H1 (cell line): ENCODE results near the gene SERINC5. TPM values are rescaled to one million over a fixed set of nuclear protein-coding genes. Genes with fewer than 3 reads are reported as not detected.

ENCODE experiments used
- CTCF ChIA-PET: fragments of 300-600 bp; sonication (Branson Sonifier 250); formaldehyde crosslinking; loops from one replicate; lab custom pipeline; 2021; ENCODE audit not compliant: partially characterized antibody; lab: Charles Lee
- POLR2A ChIA-PET: fragments of 300-600 bp; sonication (Branson Sonifier 250); formaldehyde crosslinking; loops from one replicate; lab custom pipeline; 2021; ENCODE audit warnings: inconsistent platforms; ENCODE audit not compliant: partially characterized antibody; lab: Charles Lee
- DNase-seq, 2 experiments: peaks; one replicate each; pipeline versions ENCODE4 v3.0.0 to v3.0.0-alpha.2; 2010 to 2022; ENCODE audit warnings: low spot score in 2 of 2, low read depth in 1 of 2, mixed read lengths in 1 of 2
- FAIRE-seq: peaks from 2 replicates; lab custom pipeline; 2011; peaks lifted over from hg19 to GRCh38; lab: Jason Lieb, UNC
- H2AFZ ChIP-seq: 2 replicates; pipeline ENCODE4 v1.8.1; 2012; ENCODE audit warnings: low read length, inconsistent platforms
- H2AK5ac ChIP-seq: 2 replicates; pipeline ENCODE4 v1.6.1; 2013; ENCODE audit warnings: low read depth, low read length
- H2BK120ac ChIP-seq: replicated peaks from 2 replicates; pipeline ENCODE3; 2013; ENCODE audit warnings: low read depth, low read length, inconsistent platforms
- H2BK12ac ChIP-seq: 2 replicates; pipeline ENCODE4 v1.6.1; 2013; ENCODE audit warnings: low read depth, low read length
- H2BK15ac ChIP-seq: 2 replicates; pipeline ENCODE4 v1.6.1; 2013; ENCODE audit warnings: low read length
- H2BK20ac ChIP-seq: 2 replicates; pipeline ENCODE4 v1.6.1; 2013; ENCODE audit warnings: low read length
- H2BK5ac ChIP-seq: 2 replicates; pipeline ENCODE4 v1.6.1; 2013; ENCODE audit warnings: low read depth, low read length
- H3K14ac ChIP-seq: 2 replicates; pipeline ENCODE4 v1.6.1; 2013; ENCODE audit warnings: inconsistent platforms; ENCODE audit not compliant: insufficient read length
- H3K18ac ChIP-seq: 2 replicates; pipeline ENCODE4 v1.6.1; 2013; ENCODE audit warnings: low read length; ENCODE audit errors: extremely low read depth
- H3K23ac ChIP-seq: 2 replicates; pipeline ENCODE4 v1.6.1; 2013; ENCODE audit warnings: inconsistent platforms; ENCODE audit not compliant: insufficient read length
- H3K23me2 ChIP-seq: 2 replicates; pipeline ENCODE4 v1.6.1; 2013; ENCODE audit warnings: low read depth, low read length
- H3K27ac ChIP-seq: 2 replicates; pipeline ENCODE4 v1.6.1; 2011; ENCODE audit warnings: low read depth, low read length, inconsistent platforms
- H3K27me3 ChIP-seq, 4 experiments: replicated peaks in 1 of 4; 1 replicate in 1 of 4; 2 replicates in 3 of 4; pipeline versions ENCODE4 v1.6.1 to v1.8.1; 2011 to 2013; ENCODE audit warnings: low read length in 3 of 4, mild to moderate bottlenecking in 3 of 4, inconsistent platforms in 2 of 4, mixed read lengths in 2 of 4, moderate library complexity in 1 of 4; ENCODE audit not compliant: control insufficient read depth in 3 of 4, insufficient read depth in 3 of 4; ENCODE audit errors: extremely low read depth in 1 of 4
- H3K36me3 ChIP-seq, 4 experiments: 2 replicates each; pipeline versions ENCODE4 v1.6.1 to v1.8.1; 2011 to 2013; ENCODE audit warnings: mild to moderate bottlenecking in 4 of 4, low read length in 3 of 4, moderate library complexity in 2 of 4, control low read depth in 1 of 4, inconsistent platforms in 1 of 4; ENCODE audit not compliant: insufficient read depth in 4 of 4, control insufficient read depth in 2 of 4
- H3K4ac ChIP-seq: replicated peaks from 2 replicates; pipeline ENCODE3; 2013; ENCODE audit warnings: low read length, low read depth, mixed read lengths, inconsistent platforms; ENCODE audit not compliant: insufficient read length
- H3K4me1 ChIP-seq, 4 experiments: replicated peaks in 1 of 4; 1 replicate in 1 of 4; 2 replicates in 3 of 4; pipeline versions ENCODE4 v1.6.1 to v1.8.1; 2011 to 2013; ENCODE audit warnings: low read length in 3 of 4, inconsistent platforms in 2 of 4, mixed read lengths in 1 of 4; ENCODE audit not compliant: insufficient read depth in 4 of 4, control insufficient read depth in 3 of 4
- H3K4me2 ChIP-seq, 2 experiments: 2 replicates each; pipeline versions ENCODE4 v1.6.1 to v1.8.1; 2011 to 2013; ENCODE audit warnings: low read depth in 2 of 2, low read length in 2 of 2, control low read depth in 1 of 2, inconsistent platforms in 1 of 2, mild to moderate bottlenecking in 1 of 2; ENCODE audit not compliant: insufficient read depth in 1 of 2
- H3K4me3 ChIP-seq, 4 experiments: fragments of 200-600, 300-600 bp in 1 of 4; sonication (generic), shearing (Covaris generic), sonication (Bioruptor Twin) in 1 of 4; 2 replicates each; pipeline versions ENCODE4 v1.5.1 to v1.8.1; 2011 to 2016; ENCODE audit warnings: low read length in 4 of 4, low read depth in 3 of 4, control low read depth in 2 of 4, inconsistent platforms in 2 of 4, mild to moderate bottlenecking in 2 of 4, mixed read lengths in 1 of 4, moderate library complexity in 1 of 4; ENCODE audit not compliant: insufficient read depth in 2 of 4; ENCODE audit errors: extremely low read depth in 1 of 4
- H3K56ac ChIP-seq: replicated peaks from 2 replicates; pipeline ENCODE3; 2013; ENCODE audit warnings: low read depth, mild to moderate bottlenecking, mixed read lengths, low read length, inconsistent platforms; ENCODE audit not compliant: insufficient read length
- H3K79me1 ChIP-seq: 2 replicates; pipeline ENCODE4 v1.6.1; 2013; ENCODE audit warnings: low read depth, low read length, control low read depth
- H3K79me2 ChIP-seq, 2 experiments: 2 replicates each; pipeline versions ENCODE4 v1.6.1 to v1.8.1; 2012 to 2013; ENCODE audit warnings: low read length in 2 of 2, mild to moderate bottlenecking in 2 of 2, inconsistent platforms in 1 of 2; ENCODE audit not compliant: insufficient read depth in 2 of 2, control insufficient read depth in 1 of 2
- H3K9ac ChIP-seq, 4 experiments: replicated peaks in 1 of 4; 1 replicate in 1 of 4; 2 replicates in 3 of 4; pipeline versions ENCODE4 v1.6.1 to v1.8.1; 2011 to 2013; ENCODE audit warnings: low read depth in 3 of 4, low read length in 3 of 4, control low read depth in 2 of 4, mild to moderate bottlenecking in 2 of 4, moderate library complexity in 2 of 4, inconsistent platforms in 1 of 4; ENCODE audit errors: extremely low read depth in 1 of 4
- H3K9me3 ChIP-seq, 2 experiments: 2 replicates each; pipeline versions ENCODE4 v1.6.1 to v1.8.1; 2012 to 2013; ENCODE audit warnings: mild to moderate bottlenecking in 2 of 2, moderate library complexity in 2 of 2, control low read depth in 1 of 2, inconsistent platforms in 1 of 2, low read depth in 1 of 2, low read length in 1 of 2, mixed read lengths in 1 of 2; ENCODE audit not compliant: insufficient read depth in 2 of 2
- H4K20me1 ChIP-seq, 2 experiments: replicated peaks in 1 of 2; 2 replicates each; pipeline versions ENCODE3 to v1.8.1; 2011 to 2013; ENCODE audit warnings: inconsistent platforms in 2 of 2, low read length in 2 of 2, mild to moderate bottlenecking in 1 of 2; ENCODE audit not compliant: insufficient read depth in 2 of 2, control insufficient read depth in 1 of 2
- H4K5ac ChIP-seq: 2 replicates; pipeline ENCODE4 v1.6.1; 2013; ENCODE audit warnings: low read length, low read depth, mixed read lengths, inconsistent platforms; ENCODE audit not compliant: insufficient read length
- H4K8ac ChIP-seq: 2 replicates; pipeline ENCODE4 v1.8.0; 2013; ENCODE audit warnings: mild to moderate bottlenecking, moderate library complexity, low read length, inconsistent platforms; ENCODE audit not compliant: insufficient read depth; ENCODE audit errors: extremely low read depth
- H4K91ac ChIP-seq: replicated peaks from 2 replicates; pipeline ENCODE3; 2013; ENCODE audit warnings: low read length, mixed read lengths, inconsistent platforms; ENCODE audit not compliant: insufficient read length
- ASH2L ChIP-seq: fragments of 200-600, 300-600 bp; sonication (generic); IDR thresholded peaks from one replicate; pipeline ENCODE4 v1.7.1; 2017; ENCODE audit warnings: low read length
- BACH1 ChIP-seq: IDR thresholded peaks from 2 replicates; pipeline ENCODE4 v1.6.1; 2012; ENCODE audit warnings: low read length, improper control_type of control experiment
- EGR1 ChIP-seq: IDR thresholded peaks from 2 replicates; pipeline ENCODE4 v1.6.1; 2011; ENCODE audit warnings: low read depth, low read length, borderline replicate concordance
- EZH2 ChIP-seq: fragments of 200-600 bp; sonication (generic); IDR thresholded peaks from 2 replicates; pipeline ENCODE4 v1.7.1; 2012; ENCODE audit warnings: low read depth, mild to moderate bottlenecking, moderate library complexity, low read length, inconsistent platforms; ENCODE audit not compliant: severe bottlenecking
- FOSL1 ChIP-seq: IDR thresholded peaks from 2 replicates; pipeline ENCODE4 v1.6.1; 2011; ENCODE audit warnings: mild to moderate bottlenecking, low read depth, low read length, moderate library complexity; ENCODE audit not compliant: insufficient read depth
- HDAC2 ChIP-seq, 2 experiments: fragments of 300-600 bp in 1 of 2; sonication (generic) in 1 of 2; IDR thresholded peaks; 2 replicates each; pipeline ENCODE4 v1.6.1; 2011 to 2012; ENCODE audit warnings: low read depth in 2 of 2, low read length in 2 of 2, mild to moderate bottlenecking in 2 of 2, moderate library complexity in 2 of 2, borderline replicate concordance in 1 of 2, inconsistent platforms in 1 of 2
- KDM1A ChIP-seq: fragments of 200-600, 300-600 bp; sonication (generic); IDR thresholded peaks from 2 replicates; pipeline ENCODE4 v1.7.1; 2016; ENCODE audit warnings: mild to moderate bottlenecking, low read length, borderline replicate concordance
- MAX ChIP-seq: IDR thresholded peaks from 2 replicates; pipeline ENCODE4 v1.6.1; 2012; ENCODE audit warnings: inconsistent platforms
- NRF1 ChIP-seq: IDR thresholded peaks from 2 replicates; pipeline ENCODE4 v1.6.1; 2011; ENCODE audit warnings: mild to moderate bottlenecking, low read depth, low read length, improper control_type of control experiment
- PHF8 ChIP-seq: fragments of 200-600 bp; sonication (generic); conservative IDR thresholded peaks from 2 replicates; pipeline ENCODE4 v1.7.1; 2012; ENCODE audit warnings: low read depth, mild to moderate bottlenecking, inconsistent platforms, low read length, moderate library complexity
- RBBP5 ChIP-seq: IDR thresholded peaks from 2 replicates; pipeline ENCODE4 v1.7.1; 2012; ENCODE audit warnings: low read depth, mild to moderate bottlenecking, inconsistent platforms, low read length, moderate library complexity, borderline replicate concordance
- SAP30 ChIP-seq: fragments of 300-600 bp; sonication (generic); IDR thresholded peaks from 2 replicates; pipeline ENCODE4 v1.7.1; 2012; ENCODE audit warnings: low read length, moderate library complexity, mild to moderate bottlenecking, inconsistent platforms; ENCODE audit not compliant: insufficient read depth, insufficient replicate concordance
- SP1 ChIP-seq: IDR thresholded peaks from 2 replicates; pipeline ENCODE4 v1.6.1; 2011; ENCODE audit warnings: low read depth, low read length
- SP4 ChIP-seq: IDR thresholded peaks from 2 replicates; pipeline ENCODE4 v1.6.1; 2012; ENCODE audit warnings: low read length, inconsistent platforms
- WGBS, 2 experiments: shearing (Covaris generic) in 1 of 2; methylation state at CpG; one replicate each; pipeline versions ENCODE4 v1.1.6 to v1.1.7; 2013 to 2015; ENCODE audit warnings: low lambda C conversion rate in 2 of 2, mixed read lengths in 2 of 2, inconsistent platforms in 1 of 2, low coverage in 1 of 2, missing lambda C conversion rate in 1 of 2; ENCODE audit not compliant: insufficient replicate concordance in 2 of 2, insufficient coverage in 1 of 2, insufficient read length in 1 of 2; ENCODE audit errors: extremely low coverage in 1 of 2, missing lambda C conversion rate in 1 of 2; 5-methylcytosine and 5-hydroxymethylcytosine counted together
- polyA plus RNA-seq, 7 experiments: library from polyadenylated mRNA; depleted of rRNA in 3 of 7; stranded (reverse) in 5 of 7; unstranded in 2 of 7; fragments of >200 nt in 5 of 7; fragments of 200-250 nt in 2 of 7; gene quantifications; 1 replicate in 5 of 7; 2 replicates in 1 of 7; 4 replicates in 1 of 7; pipeline versions ENCODE4 v1.2.1 to v1.2.3, GENCODE V29; 2011 to 2013; ENCODE audit warnings: missing spikeins in 2 of 7, mixed read lengths in 2 of 7
- total RNA-seq: library from RNA; stranded (reverse); fragmentation: NEBNext Ultra II Directional; extraction: Animal tissue kit (Norgen Biotek cat#: 25700); gene quantifications from 2 replicates; pipeline ENCODE4 v1.2.1, GENCODE V29; 2021

Gene SERINC5
- total and polyA plus RNA-seq, 2 of the 8 experiments (the other 6 are each of a cell fraction or from before 2014, with no cell fraction given), result 32.2 to 149 TPM

GRCh38 chr5:80068775-80069174 is 187.1 kb downstream of the SERINC5 start:
- H3K18ac ChIP-seq, result no peak overlapping the region
- POLR2A ChIA-PET, result no interaction called here
- no peak overlapping the region for H4K5ac ChIP-seq
- H3K56ac ChIP-seq, result no peak overlapping the region
- no peaks in the 10 kb centered on the region for H3K23me2 ChIP-seq
- H3K9ac ChIP-seq, result no peak overlapping the region
- no peak overlapping the region for H3K4me3 ChIP-seq
- no peak overlapping the region for H4K8ac ChIP-seq
- H3K23ac ChIP-seq, result no peak overlapping the region
- DNase-seq (no peak), FAIRE-seq (no peak)
- no peak overlapping the region for H2BK12ac ChIP-seq
- H2AFZ ChIP-seq, result no peak overlapping the region
- no peak overlapping the region for H4K91ac ChIP-seq
- no peak overlapping the region for H2BK5ac ChIP-seq
- no peak overlapping the region for H2BK120ac ChIP-seq
- no peaks in the 10 kb centered on the region; a peak in 1 of 8 replicates for H3K36me3 ChIP-seq
- H3K4me1 ChIP-seq, result no peaks in the 10 kb centered on the region; a peak in 1 of 7 replicates
- no peaks in the 10 kb centered on the region for H4K20me1 ChIP-seq
- no peak overlapping the region for H3K4me2 ChIP-seq
- CTCF ChIA-PET, result interaction anchor here (0.8 to 2.2 kb wide), 4 partner anchors 15 to 258 kb away, joined by 3 to 8 read pairs (median 6); no protein-coding TSS in a partner anchor
- no peak overlapping the region for H3K4ac ChIP-seq
- no peaks in the 10 kb centered on the region for H3K79me2 ChIP-seq
- WGBS, 2 experiments, result 93% methylated on average over 4 of the region's 4 CpGs; no CpG with 5 or more reads in 1 of the 2 experiments
- no peak overlapping the region for H2AK5ac ChIP-seq
- H2BK15ac ChIP-seq, result no peak overlapping the region
- no peaks in the 10 kb centered on the region for H3K27me3 ChIP-seq
- no peak overlapping the region for H2BK20ac ChIP-seq
- no peak overlapping the region for H3K14ac ChIP-seq
- no peaks in the 10 kb centered on the region for H3K79me1 ChIP-seq
- H3K27ac ChIP-seq, result no peak overlapping the region
- H3K9me3 ChIP-seq, result no peaks in the 10 kb centered on the region; a peak in 1 of 4 replicates
- no peak for TF ChIP-seq BACH1
- no peak for TF ChIP-seq EZH2
- no peak for TF ChIP-seq EGR1
- TF ChIP-seq KDM1A, result no peak
- no peak for TF ChIP-seq HDAC2 (IDR thresholded peaks at IDR 0.05; ENCODE audit: borderline replicate concordance in 1 of 2, low read depth in 2 of 2, low read length in 2 of 2)
- TF ChIP-seq MAX, result no peak
- TF ChIP-seq ASH2L, result no peak
- TF ChIP-seq SAP30, result no peak
- TF ChIP-seq RBBP5, result no peak
- no peak for TF ChIP-seq FOSL1
- no peak for TF ChIP-seq SP1
- no peak for TF ChIP-seq PHF8
- no peak for TF ChIP-seq NRF1
- TF ChIP-seq SP4, result no peak
